GM18508 (cell line): ENCODE results near the gene CACNG4.

Experiments used
- ATAC-seq: cut with Tn5 transposase; IDR thresholded peaks from one replicate; pipeline ENCODE4 v1.9.1; 2021; ENCODE audit warnings: moderate number of reproducible peaks; ENCODE audit not compliant: insufficient read depth, unreplicated experiment

CACNG4 gene

GRCh38 chr17:66963909-66964771 is at the start of gene CACNG4:
CACNG4 (plus strand) TSS chr17:66964707; CDS start chr17:66964912, 205 bp downstream.
- ATAC-seq = no peak

GRCh38 chr17:66915204-66915611 is 49.3 kb upstream of the CACNG4 start:
- no peak for ATAC-seq

- no peak for ATAC-seq
Measured at GRCh38 chr17:66915792-66916191, 48.7 kb upstream of the CACNG4 start.

GRCh38 chr17:66916946-66917345 is 47.6 kb upstream of the CACNG4 start:
- ATAC-seq = no peak

GRCh38 chr17:66918896-66919295 is 45.6 kb upstream of the CACNG4 start:
- no peak for ATAC-seq

DNA sequence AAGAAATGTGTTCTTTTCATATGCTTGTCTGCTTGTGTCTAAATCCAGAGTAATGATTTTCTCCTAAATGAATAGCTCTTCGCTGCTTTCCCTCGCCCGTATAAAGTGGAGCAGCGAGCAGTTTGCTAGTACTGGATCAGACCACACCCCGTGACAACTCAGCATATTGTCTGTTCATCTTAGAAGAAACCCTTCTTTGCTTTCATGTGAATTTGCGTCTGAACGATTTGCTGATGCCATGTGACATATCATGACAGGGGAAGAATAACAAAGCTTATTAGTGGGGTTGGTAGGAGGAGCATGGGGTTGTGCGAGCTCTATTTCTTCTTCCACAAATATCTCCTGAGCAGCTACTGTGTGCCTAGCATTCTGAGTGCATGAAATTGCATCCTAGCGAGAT is 44.1 kb upstream of the CACNG4 start:
- ATAC-seq = no peak

DNA sequence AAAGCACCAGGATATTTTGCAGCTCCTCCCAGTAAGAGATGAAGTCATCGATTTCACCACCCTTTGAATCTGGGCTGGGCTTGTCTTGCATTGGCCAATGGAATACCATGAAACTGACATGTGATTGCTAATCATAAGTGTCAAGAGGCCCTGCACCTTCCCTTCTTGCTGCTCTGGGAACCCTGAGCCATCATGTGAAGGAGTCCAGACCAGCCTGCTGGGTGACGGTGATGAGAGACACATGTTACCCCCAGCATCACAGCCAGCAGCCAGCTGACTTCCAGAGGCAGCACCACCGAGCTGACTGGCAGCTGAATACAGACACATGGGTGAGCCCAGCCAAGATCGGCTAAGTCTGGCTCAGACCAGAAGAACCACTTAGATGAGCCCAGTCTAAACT is 43.6 kb upstream of the CACNG4 start:
- ATAC-seq = no peak

GRCh38 chr17:66923886-66924285 is 40.6 kb upstream of the CACNG4 start:
- no peak for ATAC-seq

GRCh38 chr17:66925811-66926500 is 38.6 kb upstream of the CACNG4 start:
- no peak for ATAC-seq

DNA sequence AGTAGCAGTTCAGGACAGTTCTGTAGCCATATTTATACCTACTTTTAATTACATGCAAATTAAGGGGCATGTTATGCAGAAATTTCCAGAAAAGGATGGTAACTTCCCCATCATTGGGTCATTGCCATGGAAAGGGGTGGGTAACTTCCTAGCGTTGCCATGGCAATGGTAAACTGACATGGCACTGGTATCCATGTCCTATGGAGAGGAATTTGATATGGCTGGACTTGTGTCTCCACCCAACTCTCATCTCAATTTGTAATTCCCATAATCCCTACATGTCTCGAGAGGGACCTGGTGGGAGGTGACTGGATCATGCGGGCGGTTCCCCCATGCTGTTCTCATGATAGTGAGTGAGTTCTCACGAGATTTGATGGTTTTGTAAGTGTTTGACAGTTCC is 35.6 kb upstream of the CACNG4 start:
- no peak for ATAC-seq

GRCh38 chr17:66929591-66929990 is 34.9 kb upstream of the CACNG4 start:
- ATAC-seq = no peak

GRCh38 chr17:66930933-66931332 is 33.6 kb upstream of the CACNG4 start:
- no peak for ATAC-seq

DNA sequence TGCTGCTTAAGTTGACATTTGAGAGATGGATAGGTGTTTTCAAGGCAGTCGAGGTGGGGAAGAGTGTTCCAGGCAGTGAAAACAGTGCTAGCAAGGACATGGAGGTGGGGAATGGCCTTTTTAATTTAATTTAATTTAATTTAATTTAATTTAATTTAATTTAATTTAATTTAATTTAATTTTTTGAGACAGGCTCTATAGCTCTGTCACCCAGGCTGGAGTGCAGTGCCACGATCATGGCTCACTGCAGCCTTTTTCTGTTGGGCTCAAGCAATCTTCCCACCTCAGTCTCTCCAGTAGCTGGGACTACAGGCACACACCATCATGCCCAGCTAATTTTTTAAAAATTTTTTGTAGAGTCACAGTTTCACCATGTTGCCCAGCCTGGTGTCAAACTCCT is 32.2 kb upstream of the CACNG4 start:
- no peak for ATAC-seq

- ATAC-seq = no peak
Measured at GRCh38 chr17:66934040-66934439, 30.5 kb upstream of the CACNG4 start.

DNA sequence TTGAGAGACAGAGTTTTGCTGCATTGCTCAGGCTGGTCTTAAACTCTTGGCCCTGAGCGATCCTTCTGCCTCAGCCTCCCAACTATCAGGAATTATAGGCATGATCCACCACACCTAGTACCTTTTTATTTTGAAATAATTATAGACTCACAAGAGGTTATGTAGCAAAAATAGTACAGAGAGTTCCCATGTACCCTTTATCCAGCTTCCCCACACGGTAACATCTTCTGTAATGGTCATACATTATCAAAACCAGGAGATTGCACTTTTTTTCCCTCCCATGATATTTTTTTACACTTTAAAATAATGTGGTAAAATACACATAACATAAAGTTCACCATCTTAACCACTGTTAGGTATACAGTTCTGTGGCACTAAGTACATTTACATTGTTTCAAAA is 28.8 kb upstream of the CACNG4 start:
- ATAC-seq = no peak

DNA sequence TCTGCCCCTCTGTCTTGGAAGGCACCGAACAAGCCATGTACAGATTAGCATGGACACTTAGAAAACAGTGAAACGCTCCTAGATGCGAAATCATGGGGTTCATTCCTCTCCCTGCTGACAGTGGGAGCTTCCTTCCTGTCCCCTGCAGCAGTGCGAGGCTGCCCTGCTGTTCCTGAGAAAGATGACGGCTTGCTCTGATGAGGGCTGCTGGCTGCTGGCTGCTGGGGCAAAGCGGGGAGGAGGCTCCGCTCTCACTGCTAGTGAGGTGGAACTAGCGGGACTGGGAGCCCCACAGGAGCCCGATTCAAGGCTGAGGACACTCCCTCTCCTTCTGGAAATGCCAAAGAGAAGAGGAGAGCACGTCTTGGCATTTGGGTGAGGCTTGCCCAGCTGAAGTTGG is 25.9 kb upstream of the CACNG4 start:
- ATAC-seq = no peak

DNA sequence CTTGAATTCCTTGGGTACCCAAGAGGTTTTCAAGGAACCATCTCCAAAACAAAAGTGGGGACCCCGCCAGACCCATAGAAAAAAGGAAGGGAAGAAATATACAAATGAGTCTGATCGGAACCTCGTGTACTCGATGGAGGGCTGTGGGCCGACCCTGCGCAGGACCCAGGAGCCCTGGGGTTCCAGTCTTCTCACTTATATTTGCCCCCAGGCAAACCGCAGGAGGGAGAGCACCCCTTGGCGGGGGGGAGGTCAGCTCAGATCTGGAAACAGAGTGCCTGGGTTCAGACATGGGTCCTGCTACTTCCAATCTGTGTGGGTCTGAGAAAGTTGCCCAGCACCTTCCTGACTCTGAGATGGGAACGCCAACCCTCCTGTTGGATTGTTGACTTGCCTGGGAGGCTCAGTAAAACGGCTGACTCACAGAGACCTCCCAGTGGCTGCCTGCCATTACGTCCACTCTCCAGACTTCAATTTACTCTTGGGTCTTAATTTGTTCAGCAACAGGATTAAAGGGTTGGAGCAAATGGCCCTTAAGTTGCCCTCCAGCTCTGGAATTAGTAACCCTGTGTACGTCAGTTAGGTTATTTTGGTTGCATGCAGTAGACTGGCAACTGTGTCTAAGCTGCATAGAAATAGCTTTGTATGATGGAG is 24.9 kb upstream of the CACNG4 start:
- no peak for ATAC-seq

DNA sequence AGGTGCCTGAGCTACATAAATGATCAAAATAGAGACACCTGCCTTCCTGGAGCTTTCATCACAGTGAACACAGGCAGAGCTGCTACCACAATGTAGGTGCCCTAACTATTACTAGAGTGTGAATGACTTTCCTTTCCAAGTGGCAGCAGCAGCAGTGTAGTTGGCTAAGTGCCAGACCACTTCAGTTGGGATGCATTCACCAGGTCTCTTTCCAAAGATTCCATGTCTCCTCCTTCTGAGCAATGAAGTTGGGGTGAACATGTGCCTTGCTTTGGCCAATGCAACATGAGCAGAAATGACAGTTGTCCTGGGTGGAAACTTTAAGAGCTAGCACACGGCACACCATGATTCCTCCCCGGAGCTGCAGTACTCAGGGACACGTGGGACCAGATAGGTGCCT is 23.3 kb upstream of the CACNG4 start:
- no peak for ATAC-seq

DNA sequence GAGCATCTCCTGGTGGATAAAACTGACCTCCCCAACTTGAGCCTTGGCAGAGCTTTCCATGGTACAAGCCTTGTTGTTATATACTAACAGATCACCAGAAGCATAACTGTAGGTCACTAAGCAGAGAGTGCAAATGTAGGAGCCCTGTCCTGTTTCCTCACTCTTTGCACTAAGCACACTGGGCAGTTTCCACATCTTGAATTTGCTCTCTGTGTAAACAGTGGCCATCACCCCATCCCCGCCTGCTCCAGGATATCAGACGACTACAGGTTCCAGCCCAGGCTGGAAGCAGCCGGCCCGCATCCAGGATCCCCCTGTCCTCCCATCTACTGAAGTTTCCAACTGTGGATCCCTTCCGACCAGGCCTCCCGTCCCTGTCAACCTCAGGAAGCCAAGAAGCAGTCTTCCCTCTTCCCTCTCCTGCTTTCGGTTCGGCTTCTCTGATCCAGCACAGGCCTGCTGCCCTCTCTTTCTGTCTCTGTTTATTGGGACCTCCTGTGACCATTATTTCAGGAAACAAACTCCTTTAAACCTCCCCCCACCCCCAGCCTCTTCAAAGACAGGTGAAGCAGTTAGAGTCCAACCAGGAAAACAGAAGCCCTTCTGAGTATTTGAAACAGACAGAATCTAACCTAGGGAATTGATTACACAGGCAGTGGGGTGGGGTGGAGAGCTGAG is 22.6 kb upstream of the CACNG4 start:
- no peak for ATAC-seq

DNA sequence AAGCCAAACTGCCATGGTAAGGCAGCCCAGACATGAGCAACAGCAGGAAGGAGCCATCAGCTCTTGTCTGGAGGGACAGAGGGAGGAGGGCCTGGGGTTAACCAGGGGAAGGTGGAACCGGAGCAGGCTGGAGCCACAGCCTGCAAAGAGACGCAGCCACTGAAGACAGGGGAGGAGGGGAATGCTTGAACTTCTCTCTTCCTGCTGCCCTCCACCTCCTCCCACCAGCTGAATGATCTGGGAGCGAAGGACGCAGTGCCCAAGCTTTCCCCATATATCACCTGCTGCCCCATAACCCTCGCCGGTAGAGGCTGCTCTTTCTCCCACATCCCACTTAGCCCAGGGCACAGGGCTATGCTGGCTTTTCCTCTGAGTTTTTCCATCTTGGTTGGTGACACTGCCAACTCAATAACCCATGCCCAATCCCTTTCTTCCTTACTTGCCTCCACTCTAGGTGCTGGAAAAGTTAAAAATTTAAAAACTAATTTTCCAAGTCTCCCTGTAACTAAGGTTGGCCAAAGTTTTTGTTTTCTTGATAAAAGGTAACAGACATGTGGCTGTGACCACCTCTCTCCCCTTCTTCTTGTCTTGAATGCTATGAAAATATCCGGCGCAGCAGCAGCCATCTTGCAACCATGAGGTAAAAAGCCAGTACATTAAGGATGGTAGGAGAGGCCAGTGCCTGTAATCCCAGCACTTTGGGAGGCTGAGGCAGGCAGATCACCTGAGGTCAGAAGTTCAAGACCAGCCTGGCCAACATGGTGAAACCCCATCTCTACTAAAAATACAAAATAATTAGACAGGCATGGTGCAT is 21.8 kb upstream of the CACNG4 start:
- no peak for ATAC-seq
